GM12891 (cell line): ENCODE measurements around the gene ASCL5.

Experiments used
- PAX5 ChIP-seq: IDR thresholded peaks from 2 replicates; pipeline ENCODE4 v1.6.1; 2011; ENCODE audit warnings: low read length, moderate library complexity, mild to moderate bottlenecking; ENCODE audit not compliant: insufficient read depth, severe bottlenecking
- POLR2A ChIP-seq: IDR thresholded peaks from 2 replicates; pipeline ENCODE4 v1.6.1; 2011; ENCODE audit warnings: low read depth, low read length, control low read depth
- POLR2AphosphoS5 ChIP-seq: IDR thresholded peaks from 2 replicates; pipeline ENCODE4 v1.6.1; 2011; ENCODE audit warnings: low read depth, low read length, control low read depth
- POU2F2 ChIP-seq: IDR thresholded peaks from 2 replicates; pipeline ENCODE4 v1.6.1; 2011; ENCODE audit warnings: low read depth, mild to moderate bottlenecking, control low read depth, low read length, moderate library complexity
- SPI1 ChIP-seq: IDR thresholded peaks from 2 replicates; pipeline ENCODE4 v1.6.1; 2011; ENCODE audit warnings: low read depth, low read length, control low read depth
- TAF1 ChIP-seq: IDR thresholded peaks from 2 replicates; pipeline ENCODE4 v1.6.1; 2011; ENCODE audit warnings: low read depth, low read length, control low read depth

GRCh38 chr1:201080135-201080534 is 46.8 kb downstream of the ASCL5 start:
- TF ChIP-seq POLR2A (no peak), POLR2AphosphoS5 (no peak), TAF1 (no peak), PAX5 (no peak), SPI1 (no peak), POU2F2 (no peak)
